GF-D8 (cell line): ENCODE results near the gene SORBS1.

Experiments used
- DNase-seq: peaks from one replicate; lab custom pipeline; 2025; lab: John Stamatoyannopoulos, UW

The SORBS1 gene

DNA sequence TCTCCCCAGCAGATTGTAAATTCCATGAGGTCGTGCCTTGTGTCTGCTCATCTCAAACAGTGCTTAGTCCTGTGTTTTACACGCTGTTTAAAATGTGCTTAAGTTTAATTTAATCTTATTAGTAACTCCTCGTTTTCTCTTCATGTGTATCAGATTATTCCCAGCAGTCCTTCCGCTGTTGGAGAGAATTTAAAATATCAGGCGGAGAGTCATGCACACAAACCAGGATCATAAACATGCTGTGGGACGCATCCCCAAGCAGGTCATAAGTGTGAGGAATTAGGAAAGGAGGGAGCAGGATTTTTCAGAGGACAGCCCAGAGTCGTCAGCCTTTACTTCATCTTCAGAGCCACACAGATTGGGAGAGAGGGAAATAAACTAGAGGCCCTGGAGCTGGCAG is 4.2 kb upstream of the SORBS1 start:
- no peak for DNase-seq

DNA sequence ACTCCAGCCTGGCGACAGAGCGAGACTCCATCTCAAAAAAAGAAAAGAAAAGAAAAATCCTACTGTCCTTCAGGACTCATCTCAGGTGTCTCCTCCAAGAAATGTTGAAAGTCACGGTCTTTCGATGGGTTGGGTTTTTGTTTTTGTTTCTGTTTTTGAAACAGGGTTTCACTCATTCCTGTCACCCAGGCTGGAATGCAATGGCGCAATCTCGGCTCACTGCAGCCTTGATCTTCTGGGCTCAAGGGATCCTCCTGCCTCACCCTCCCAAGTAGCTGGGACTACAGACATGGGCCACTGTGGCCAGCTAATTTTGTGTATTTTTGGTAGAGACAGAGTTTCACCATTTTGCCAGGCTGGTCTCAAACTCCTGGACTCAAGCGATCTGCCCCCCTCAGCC is 3.1 kb upstream of the SORBS1 start:
- no peak for DNase-seq

DNA sequence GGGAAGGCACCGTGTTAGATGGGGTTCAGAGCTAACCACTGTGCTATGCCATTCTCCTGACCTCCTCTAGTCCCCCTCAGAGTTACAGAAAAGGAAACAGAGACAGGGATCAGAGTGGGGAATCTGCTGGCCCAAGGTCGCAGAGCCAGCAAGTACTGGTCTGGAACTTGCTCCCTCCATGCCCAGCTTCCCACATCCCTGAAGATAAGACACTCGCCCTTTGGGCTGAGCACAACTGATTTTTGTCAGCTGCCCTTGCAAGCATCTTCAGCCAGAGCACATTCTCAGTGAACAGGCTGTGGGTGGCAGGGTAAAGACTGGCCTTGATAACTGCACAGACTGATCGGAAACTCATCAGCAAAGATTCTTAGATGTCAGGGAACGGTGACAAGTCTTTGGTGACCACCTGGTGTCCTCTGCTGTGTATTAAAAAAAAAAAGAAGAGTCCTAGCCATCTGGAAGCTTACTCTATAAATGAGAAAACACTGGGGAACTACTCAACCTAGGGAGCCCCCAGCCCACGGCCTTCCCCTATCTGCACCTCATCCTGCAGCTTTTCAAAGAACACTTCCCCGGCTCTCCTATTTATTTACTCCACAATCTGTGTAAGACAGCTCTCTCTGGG is 1.3 kb upstream of the SORBS1 start:
- no peak for DNase-seq

DNA sequence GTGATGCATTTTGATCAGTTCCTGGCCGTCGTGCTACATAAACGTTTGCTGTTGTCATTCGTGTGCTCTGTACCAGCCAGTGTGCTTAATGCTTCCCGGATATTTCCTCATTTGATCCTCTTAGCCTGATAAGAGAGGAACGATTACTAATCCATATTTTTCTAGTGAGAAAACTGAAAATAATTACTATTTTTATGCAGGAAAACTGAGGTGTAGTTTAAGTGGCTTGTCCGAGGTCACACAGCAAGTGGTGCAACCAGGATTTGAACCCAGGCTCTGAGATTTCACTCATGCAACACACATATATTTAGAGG is 650 bp upstream of the SORBS1 start:
- DNase-seq = no peak

- DNase-seq = no peak
Observed at GRCh38 chr10:95560278-95561176, 644 bp downstream of the SORBS1 start.

DNA sequence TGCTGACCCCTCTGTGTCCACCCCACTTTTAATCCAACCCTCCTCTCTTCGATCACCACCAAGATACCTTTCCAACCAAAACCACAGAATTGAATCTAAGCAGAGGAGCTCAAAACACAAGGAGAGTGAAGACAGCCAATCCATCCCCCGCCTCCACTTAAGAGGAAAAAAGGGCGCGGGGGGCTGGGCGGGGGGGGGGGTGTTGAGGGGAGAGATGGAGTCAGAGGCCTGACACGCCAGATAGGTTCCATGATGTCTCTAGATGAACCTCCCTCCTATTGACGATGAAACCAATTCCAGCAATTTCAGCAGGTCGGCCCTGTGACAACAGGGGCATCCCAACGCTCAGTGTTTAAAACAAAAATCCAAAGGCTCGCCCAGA is 1.3 kb downstream of the SORBS1 start:
- no peak for DNase-seq

DNA sequence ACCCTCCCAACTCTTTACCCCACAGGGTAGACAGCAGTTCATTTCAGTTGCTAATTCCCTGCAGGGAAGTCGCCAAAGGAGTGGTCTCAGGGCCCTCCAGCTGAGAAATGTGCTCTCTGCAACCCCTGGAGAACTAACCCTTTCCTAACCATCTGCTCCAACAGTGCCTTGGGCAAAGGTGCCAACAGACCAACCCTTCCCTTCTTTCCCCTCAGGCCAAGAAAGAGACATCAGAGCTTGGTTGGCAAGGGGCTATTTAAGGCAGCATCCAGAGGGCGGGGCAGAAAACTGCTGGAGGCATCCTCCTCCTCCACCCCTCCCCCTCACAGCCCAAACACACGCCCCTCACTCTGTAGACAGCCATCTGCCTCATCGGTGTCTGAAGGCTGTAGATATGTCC is 1.7 kb downstream of the SORBS1 start:
- no peak for DNase-seq

GRCh38 chr10:95558593-95559320 is 2.4 kb downstream of the SORBS1 start:
- DNase-seq = no peak

- no peak for DNase-seq
Observed at GRCh38 chr10:95556994-95557767, 4.0 kb downstream of the SORBS1 start.

- no peak for DNase-seq
Observed at GRCh38 chr10:95553674-95554073, 7.5 kb downstream of the SORBS1 start.

GRCh38 chr10:95552679-95553342 is 8.4 kb downstream of the SORBS1 start:
- no peak for DNase-seq

- DNase-seq = no peak
Observed at GRCh38 chr10:95550073-95550672, 11.0 kb downstream of the SORBS1 start.

GRCh38 chr10:95547791-95548435 is 13.3 kb downstream of the SORBS1 start:
- no peak for DNase-seq

DNA sequence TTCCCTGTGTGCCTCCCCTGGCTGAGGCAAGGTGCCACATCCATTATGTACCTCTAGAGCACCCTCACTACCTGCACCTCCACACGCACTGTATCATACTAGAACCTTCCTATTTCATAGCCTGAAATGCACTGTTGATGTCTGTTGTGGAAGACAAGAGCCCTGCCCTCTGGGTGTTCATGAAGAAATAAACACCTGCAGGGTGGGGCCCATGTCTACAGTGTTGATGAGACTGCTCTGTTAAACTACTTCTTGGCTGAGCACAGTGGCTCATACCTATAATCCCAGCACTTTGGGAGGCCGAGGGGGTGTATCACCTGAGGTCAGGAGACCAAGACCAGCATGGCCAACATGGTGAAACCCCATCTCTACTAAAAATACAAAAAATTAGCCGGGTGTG is 14.0 kb downstream of the SORBS1 start:
- no peak for DNase-seq

- no peak for DNase-seq
Observed at GRCh38 chr10:95545981-95546380, 15.2 kb downstream of the SORBS1 start.

DNA sequence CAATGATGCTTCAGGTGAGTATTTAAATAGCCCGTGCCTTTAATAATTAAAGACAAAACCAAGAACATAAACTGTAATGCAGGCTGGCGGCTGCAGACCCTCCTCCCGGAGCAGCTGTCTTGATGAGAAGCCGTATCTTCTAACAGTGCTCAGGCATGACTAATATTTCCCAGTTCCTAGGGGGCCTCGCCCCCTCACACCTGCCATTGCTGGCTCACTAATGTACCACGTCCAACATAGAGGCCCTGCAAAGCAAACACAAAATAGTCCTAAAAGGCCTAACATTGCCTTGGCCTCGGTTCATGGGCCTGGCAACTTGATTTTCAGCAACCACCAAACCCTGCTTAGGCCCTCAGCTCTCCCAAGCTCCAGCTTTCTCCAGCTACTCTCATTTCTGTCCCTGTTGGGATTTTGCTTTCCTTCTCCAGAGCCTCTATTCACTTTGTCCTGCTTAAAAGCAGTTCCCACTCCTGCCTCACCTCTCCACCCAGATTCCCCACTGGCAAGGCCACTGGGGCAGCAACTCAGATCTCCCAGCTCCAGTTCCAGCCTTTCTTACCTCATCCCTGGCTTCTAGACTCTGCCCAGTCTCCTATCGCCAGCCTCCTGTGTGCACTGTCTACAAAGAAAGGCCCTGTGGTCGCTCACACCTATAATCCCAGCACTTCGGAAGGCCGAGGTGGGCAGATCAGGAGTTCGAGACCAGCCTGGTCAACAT is 16.2 kb downstream of the SORBS1 start:
- DNase-seq = no peak

- no peak for DNase-seq
Observed at GRCh38 chr10:95543459-95543858, 17.7 kb downstream of the SORBS1 start.

- DNase-seq = no peak
Observed at GRCh38 chr10:95542761-95543160, 18.4 kb downstream of the SORBS1 start.

DNA sequence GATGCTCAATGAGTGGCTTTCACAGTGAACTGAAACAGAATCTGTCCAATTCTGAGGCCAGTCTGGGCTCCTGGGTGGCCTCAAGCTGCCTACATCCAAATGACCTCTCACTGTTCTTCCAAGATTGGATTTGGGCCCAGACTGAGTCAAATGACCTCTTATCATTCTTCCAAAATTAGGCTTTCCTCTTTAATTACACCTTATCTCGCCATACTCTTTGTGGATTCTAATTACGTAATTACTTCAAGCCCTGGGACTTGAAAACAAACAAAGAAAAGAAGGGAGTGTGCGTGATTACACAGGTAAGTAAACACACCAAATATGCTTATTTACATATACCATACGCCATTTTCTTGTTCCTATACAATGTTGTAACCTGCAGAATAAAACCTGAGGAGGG is 18.8 kb downstream of the SORBS1 start:
- DNase-seq = no peak

DNA sequence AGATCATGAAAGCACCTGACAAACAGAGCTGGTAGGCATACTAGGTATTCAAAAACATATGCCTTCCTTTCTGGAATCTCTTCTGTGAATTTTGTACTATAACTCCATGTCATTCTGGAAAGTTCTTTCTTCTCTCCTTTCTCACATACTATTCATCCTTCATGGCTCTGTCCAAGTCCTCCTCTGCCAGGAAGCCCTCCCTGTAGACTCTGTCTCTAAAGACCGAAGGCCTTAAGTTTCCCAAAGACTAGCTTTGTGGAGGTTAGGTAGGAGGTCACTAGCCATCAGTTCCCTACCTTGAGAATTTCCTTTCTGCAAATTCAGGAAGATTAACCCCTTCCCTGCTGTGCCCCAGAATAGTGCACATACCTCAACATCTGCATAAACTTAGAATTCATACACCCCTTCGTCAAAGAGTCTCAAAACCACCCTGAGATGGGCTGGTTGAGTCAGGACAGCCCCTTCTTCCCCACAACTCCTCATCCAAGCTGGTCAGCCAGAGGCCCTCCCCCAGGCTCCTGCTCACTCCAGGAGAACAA is 20.6 kb downstream of the SORBS1 start:
- no peak for DNase-seq
